ENCODE measurements around the gene DNAH6. TPM values are rescaled to one million over a fixed set of nuclear protein-coding genes. Genes with fewer than 3 reads are reported as not detected.
A peak's percentile ranks its signal among the peaks of the same experiment; 100 is the strongest.

The DNAH6 gene
- total RNA-seq, 1 donor from 2014 or later, result not detected

DNA sequence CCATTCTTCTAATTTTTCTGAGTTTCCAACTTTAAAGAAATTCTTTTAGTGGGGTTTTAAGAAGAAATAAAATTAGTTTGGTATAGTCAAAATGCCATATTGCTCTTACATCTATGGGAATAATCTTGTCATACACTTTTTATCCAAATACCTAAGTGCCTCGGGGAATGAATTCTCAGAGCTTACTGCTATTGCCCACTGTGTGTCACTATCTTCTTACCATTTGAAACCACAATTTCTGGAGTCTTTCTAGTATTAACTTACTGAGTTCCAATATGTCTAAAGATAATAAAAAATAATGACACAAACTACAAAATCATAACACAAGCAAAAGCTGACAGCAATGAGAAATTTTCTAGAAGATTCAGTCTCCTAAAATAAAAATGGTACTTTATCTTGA lies 23.7 kb upstream of the DNAH6 start:
- Mint-ChIP-seq H3K4me1 (ENCODE audit: unreplicated experiment) (peaks cover 30% of the 10 kb centered on the region), H3K27me3 (ENCODE audit: unreplicated experiment) (no peaks in the 10 kb centered on the region), H3K9me3 (ENCODE audit: unreplicated experiment) (no peaks in the 10 kb centered on the region), H3K36me3 (ENCODE audit: unreplicated experiment) (no peaks in the 10 kb centered on the region), H3K4me3 (ENCODE audit: unreplicated experiment) (no peak overlapping the region), H3K27ac (ENCODE audit: unreplicated experiment) (no peak overlapping the region)
- no peak for DNase-seq (ENCODE audit: extremely low spot score, unreplicated experiment)
- TF ChIP-seq, protein P1, sequence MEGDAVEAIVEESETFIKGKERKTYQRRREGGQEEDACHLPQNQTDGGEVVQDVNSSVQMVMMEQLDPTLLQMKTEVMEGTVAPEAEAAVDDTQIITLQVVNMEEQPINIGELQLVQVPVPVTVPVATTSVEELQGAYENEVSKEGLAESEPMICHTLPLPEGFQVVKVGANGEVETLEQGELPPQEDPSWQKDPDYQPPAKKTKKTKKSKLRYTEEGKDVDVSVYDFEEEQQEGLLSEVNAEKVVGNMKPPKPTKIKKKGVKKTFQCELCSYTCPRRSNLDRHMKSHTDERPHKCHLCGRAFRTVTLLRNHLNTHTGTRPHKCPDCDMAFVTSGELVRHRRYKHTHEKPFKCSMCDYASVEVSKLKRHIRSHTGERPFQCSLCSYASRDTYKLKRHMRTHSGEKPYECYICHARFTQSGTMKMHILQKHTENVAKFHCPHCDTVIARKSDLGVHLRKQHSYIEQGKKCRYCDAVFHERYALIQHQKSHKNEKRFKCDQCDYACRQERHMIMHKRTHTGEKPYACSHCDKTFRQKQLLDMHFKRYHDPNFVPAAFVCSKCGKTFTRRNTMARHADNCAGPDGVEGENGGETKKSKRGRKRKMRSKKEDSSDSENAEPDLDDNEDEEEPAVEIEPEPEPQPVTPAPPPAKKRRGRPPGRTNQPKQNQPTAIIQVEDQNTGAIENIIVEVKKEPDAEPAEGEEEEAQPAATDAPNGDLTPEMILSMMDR (IDR thresholded peaks at IDR 0.05), result peak; percentile 36

DNA sequence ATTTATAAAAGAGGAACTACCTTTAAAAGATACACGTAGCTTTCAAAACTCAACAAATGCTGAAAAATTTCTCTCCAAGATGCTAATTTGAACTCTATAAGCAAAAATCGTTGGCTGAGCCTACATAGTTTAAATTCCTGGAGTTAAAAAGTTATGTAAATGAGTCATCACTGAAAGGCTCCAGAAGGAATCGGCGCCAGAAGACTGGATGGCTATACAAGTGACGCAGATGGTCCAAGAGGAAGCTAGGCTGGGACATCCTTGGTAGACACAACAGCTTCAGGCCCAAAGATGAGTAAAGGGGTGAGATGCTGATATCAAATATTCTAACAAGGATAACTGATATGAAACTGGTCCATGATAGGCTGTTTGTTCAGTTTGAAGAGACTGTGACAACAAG lies 22.8 kb upstream of the DNAH6 start:
- TF ChIP-seq, protein P1 (IDR thresholded peaks at IDR 0.05), result no peak
- H3K27me3 Mint-ChIP-seq (ENCODE audit: unreplicated experiment), result no peaks in the 10 kb centered on the region
- H3K9me3 Mint-ChIP-seq (ENCODE audit: unreplicated experiment), result no peaks in the 10 kb centered on the region
- peaks cover 26% of the 10 kb centered on the region for H3K4me1 Mint-ChIP-seq (ENCODE audit: unreplicated experiment)
- no peaks in the 10 kb centered on the region for H3K36me3 Mint-ChIP-seq (ENCODE audit: unreplicated experiment)
- DNase-seq (ENCODE audit: extremely low spot score, unreplicated experiment), result no peak
- no peak overlapping the region for H3K27ac Mint-ChIP-seq (ENCODE audit: unreplicated experiment)
- no peak overlapping the region for H3K4me3 Mint-ChIP-seq (ENCODE audit: unreplicated experiment)

DNA sequence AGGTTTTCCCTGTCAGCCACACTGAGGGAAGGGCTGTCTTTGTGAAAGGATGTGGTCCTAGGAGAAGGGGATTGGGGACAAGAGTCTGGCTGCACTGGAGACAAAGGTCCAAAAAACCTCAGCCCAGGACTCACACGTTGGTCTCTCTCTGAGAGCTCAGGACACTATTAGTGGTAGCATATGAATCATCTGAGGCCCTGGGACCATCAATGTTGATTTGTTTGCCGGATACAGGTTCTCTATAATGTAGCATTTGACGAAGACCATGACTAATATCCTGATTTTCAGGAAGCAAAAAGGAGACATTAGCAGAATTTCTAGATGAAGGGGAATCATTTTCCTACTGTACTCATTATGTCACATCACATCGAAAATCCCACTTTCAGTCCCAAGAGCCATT lies 22.2 kb upstream of the DNAH6 start:
- H3K27ac Mint-ChIP-seq (ENCODE audit: unreplicated experiment), result no peak overlapping the region
- no peaks in the 10 kb centered on the region for H3K27me3 Mint-ChIP-seq (ENCODE audit: unreplicated experiment)
- TF ChIP-seq, protein P1 (IDR thresholded peaks at IDR 0.05), result no peak
- no peak for DNase-seq (ENCODE audit: extremely low spot score, unreplicated experiment)
- no peaks in the 10 kb centered on the region for H3K36me3 Mint-ChIP-seq (ENCODE audit: unreplicated experiment)
- peaks cover 23% of the 10 kb centered on the region for H3K4me1 Mint-ChIP-seq (ENCODE audit: unreplicated experiment)
- H3K4me3 Mint-ChIP-seq (ENCODE audit: unreplicated experiment), result no peak overlapping the region
- H3K9me3 Mint-ChIP-seq (ENCODE audit: unreplicated experiment), result no peaks in the 10 kb centered on the region

DNA sequence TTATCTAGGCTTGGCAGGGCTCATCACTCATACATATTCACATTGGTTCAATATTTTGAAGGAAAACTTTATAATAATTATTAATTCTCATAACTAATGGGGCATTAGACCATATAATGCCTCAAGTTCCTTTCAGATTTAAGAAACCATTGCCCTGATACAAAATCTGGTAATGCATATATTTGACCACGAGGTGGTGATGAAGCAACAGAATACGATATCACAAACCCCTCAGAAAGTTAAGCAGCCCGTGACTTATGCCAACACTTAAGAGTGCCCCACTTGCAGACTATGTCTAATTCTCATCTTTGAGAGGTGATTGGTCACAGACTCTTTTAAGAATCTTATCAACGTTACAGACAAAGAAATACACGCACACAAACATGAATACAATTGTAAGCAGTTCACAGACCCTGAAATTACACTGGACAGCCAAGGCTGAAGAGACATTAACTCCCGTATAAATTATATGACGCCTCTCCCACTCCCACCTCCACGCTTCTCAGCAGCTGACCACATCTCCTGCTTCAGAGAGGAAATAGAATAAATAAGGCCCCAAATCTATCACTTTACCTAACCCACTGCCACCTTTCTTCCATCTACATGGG lies 20.7 kb upstream of the DNAH6 start:
- peaks cover 12% of the 10 kb centered on the region for H3K4me1 Mint-ChIP-seq (ENCODE audit: unreplicated experiment)
- H3K27me3 Mint-ChIP-seq (ENCODE audit: unreplicated experiment), result peaks cover 10% of the 10 kb centered on the region
- no peak overlapping the region for H3K4me3 Mint-ChIP-seq (ENCODE audit: unreplicated experiment)
- no peaks in the 10 kb centered on the region for H3K36me3 Mint-ChIP-seq (ENCODE audit: unreplicated experiment)
- TF ChIP-seq, protein P1 (IDR thresholded peaks at IDR 0.05), result peak; percentile 78
- H3K9me3 Mint-ChIP-seq (ENCODE audit: unreplicated experiment), result no peaks in the 10 kb centered on the region
- DNase-seq (ENCODE audit: extremely low spot score, unreplicated experiment), result no peak
- H3K27ac Mint-ChIP-seq (ENCODE audit: unreplicated experiment), result no peak overlapping the region

DNA sequence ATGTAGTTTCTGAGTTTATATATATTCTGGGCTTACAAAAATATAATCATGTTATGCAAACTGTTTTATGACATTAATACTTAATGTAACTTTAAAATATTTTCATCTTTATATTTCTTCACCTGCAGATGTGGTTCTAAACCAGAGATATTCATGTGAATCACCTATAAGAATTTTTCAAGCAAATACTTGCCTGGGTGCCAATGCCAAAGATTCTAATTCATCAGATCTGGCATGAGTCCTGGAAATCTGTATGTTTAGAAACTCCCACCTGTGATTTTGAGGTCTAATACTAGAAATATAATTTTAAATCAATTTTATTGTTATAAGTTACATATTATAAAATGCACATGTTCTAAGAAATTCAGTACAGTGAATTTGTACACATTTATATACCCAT lies 19.9 kb upstream of the DNAH6 start:
- TF ChIP-seq, protein P1 (IDR thresholded peaks at IDR 0.05), result no peak
- H3K4me1 Mint-ChIP-seq (ENCODE audit: unreplicated experiment), result peaks cover 12% of the 10 kb centered on the region
- no peak overlapping the region for H3K27ac Mint-ChIP-seq (ENCODE audit: unreplicated experiment)
- no peak for DNase-seq (ENCODE audit: extremely low spot score, unreplicated experiment)
- H3K27me3 Mint-ChIP-seq (ENCODE audit: unreplicated experiment), result peaks cover 17% of the 10 kb centered on the region
- no peaks in the 10 kb centered on the region for H3K9me3 Mint-ChIP-seq (ENCODE audit: unreplicated experiment)
- H3K4me3 Mint-ChIP-seq (ENCODE audit: unreplicated experiment), result no peak overlapping the region
- no peaks in the 10 kb centered on the region for H3K36me3 Mint-ChIP-seq (ENCODE audit: unreplicated experiment)
